HG03469 (cell line): ENCODE measurements around the gene SLC9A4.

Source experiments
- ATAC-seq: cut with Tn5 transposase; IDR thresholded peaks from one replicate; pipeline ENCODE4 v1.9.1; 2021; ENCODE audit warnings: mild to moderate bottlenecking, moderate library complexity, moderate number of reproducible peaks; ENCODE audit not compliant: unreplicated experiment

SLC9A4 gene

DNA sequence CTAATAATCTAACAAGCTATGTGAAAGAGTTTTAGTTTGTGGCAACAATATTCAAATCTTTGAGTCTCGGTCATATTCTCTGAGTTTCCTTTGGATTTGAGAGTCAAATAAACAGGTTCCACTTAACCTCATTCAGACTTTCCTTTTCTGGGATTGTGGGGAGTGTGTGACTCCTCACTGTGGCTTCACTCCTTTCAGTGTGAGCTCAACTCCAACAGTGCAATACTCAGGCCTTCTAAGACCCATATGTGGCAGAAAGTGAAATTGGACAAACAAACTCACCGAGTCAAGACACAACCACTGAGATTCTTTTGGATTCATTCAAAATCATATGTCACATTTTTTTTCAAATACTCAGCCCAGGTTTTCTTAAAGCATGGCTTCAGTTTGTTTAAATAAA lies 25.4 kb downstream of the SLC9A4 start:
- ATAC-seq: no peak

DNA sequence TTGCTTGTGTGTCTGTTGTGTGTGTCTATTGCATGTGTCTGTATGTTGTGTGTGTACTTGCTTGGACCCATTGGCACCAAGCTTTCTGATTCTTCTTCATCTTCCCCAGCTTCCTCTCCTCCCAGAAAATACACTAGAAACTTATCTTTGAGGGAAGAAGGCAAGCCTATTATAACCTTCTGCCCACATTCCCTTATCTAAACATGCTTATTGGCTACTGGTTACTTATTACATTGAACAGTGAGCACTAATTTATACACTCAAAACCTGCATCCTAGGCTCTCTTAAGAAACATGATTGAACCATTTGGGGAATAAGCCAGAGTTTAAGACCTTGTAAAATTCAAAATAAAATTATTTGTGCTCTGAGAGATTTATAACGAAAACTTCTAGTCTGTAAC lies 26.5 kb downstream of the SLC9A4 start:
- no peak for ATAC-seq

DNA sequence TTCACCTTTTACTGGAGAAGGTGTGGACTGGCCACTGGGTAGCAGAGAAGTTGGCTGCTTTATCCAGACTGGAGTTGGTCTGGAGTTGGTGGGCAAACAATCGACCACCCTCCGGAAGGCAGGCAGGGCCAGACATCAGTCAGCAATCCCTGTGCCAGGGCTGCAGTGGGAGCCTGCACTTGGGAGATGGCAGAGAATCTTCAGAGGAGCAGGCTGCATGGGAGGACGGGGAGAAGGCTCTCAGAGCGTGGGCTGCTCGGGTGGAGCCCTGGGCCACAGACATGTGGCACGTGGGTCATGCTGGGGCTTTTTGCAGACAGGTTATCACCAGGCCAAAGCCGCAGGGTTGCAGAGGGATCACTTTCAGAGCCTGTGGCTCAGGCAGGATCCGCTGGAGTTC lies 29.6 kb downstream of the SLC9A4 start:
- no peak for ATAC-seq

DNA sequence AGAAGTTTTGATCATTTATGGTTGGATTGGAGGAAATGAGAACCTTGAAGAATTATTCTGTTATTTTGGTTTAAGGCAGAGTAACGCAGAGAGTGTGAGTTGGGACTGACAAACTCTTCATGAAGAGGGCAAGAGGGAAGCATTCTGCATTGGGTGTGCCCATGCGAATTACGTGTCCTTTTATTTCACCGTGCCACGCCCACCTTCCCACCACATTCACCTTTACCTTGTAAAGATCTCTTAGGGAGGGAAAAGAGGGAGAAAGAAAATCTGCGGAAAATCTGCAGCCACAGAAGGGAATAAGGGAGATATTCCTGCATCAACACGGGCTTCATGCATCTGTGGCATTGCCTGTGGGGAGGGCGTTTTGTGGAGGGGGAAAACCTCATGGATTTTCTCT lies 31.8 kb downstream of the SLC9A4 start:
- ATAC-seq: no peak

DNA sequence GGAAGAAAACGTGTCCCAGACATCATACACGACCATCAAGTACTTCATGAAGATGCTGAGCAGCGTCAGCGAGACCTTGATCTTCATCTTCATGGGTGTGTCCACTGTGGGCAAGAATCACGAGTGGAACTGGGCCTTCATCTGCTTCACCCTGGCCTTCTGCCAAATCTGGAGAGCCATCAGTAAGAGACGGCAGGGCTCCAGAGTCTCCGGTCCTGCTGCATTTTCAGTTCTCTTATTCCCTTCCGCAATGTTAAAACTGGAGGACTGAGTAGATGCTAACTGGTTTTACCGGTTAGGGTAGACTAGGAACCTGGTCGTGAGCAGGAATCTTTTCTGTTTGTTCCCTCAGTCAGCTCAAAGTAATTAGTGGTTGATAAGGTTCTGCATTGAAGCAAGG lies 32.3 kb downstream of the SLC9A4 start:
- ATAC-seq: no peak

DNA sequence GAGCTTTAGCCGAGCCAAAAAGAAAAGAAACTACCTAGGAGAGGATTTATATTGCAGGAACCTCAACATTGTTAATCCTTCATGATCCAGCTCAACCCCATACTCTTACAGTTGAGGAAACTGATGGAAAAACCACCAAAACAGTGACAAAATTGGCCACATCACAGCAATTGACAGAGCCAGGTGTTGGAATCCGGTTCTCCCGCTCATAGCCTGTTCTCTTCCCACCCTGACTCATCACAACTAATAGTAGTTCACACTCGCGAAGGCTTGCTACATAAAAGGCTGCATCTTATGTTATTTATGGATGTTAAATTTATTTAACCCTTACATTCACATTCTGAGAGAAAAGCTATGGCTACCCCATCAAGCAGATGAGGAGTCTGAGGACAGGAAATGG lies 33.7 kb downstream of the SLC9A4 start:
- no peak for ATAC-seq

DNA sequence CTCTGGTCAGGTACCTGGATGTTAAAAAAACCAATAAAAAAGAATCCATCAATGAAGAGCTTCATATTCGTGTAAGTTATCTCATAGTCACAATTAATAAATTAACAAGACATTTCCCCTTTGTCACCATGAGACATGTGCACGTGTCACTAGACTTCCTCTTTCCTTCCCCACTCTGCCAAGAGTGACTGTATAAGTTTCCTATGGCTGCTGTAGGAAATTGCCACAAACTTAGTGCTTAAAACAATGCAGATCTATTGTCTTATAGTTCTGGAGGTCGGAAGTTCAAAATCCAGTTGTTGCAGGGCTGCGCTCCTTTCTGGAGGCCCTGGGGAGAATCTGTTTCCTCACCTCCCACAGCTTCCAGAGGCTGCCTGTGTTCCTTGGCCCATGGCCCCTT lies 35.8 kb downstream of the SLC9A4 start:
- ATAC-seq: no peak

DNA sequence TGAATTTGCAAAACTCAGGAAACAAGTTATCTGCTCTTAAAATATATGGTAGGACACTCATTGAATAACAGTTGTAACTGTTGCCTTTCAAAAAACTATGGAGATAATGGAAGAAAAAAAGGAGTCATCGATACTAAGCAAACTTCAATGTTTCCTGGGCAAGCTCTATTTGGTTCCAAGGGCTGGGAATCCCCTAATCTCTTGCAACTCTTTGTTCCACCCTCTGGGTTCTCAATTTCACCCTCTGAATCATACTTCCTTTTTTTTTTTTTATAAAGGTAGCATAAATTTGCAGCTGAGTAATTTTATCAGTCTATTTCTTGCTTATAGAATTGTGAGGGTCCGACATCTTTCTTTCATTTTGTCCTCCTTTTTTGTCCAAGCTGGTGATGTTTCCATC lies 36.7 kb downstream of the SLC9A4 start:
- ATAC-seq: no peak

GRCh38 chr2:102510791-102511575 lies 38.0 kb downstream of the SLC9A4 start:
- no peak for ATAC-seq

GRCh38 chr2:102512161-102512560 lies 39.1 kb downstream of the SLC9A4 start:
- ATAC-seq: no peak

GRCh38 chr2:102513355-102513939 lies 40.4 kb downstream of the SLC9A4 start:
- no peak for ATAC-seq

DNA sequence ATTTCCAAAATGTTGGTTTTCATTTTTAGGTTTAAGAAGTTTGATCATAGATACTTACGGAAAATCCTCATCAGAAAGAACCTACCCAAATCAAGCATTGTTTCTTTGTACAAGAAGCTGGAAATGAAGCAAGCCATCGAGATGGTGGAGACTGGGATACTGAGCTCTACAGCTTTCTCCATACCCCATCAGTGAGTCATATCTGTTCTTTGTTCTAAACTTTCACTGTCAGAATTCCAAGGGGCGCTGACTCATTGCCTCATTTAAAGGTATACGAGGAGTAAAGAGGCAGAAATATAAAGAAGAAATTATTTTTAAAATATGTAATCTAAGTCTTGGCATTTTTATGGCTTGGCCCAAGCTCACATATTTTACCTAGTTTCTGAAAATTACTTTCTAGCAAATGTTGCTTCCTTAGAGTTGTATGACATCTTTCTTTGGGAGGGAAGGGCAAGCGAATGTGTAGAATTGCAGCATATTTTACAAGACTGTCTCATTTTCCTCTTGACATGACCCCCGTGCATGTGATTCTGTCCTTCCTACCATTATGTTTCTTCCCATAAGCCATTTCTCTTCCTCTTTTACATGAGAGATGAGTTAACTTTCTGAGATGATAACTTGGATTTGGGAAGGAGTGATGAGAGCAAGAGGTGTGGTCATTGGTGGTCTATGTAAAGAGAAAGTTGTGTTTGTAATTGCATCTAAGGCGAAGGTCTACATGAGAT lies 41.2 kb downstream of the SLC9A4 start:
- ATAC-seq: no peak

DNA sequence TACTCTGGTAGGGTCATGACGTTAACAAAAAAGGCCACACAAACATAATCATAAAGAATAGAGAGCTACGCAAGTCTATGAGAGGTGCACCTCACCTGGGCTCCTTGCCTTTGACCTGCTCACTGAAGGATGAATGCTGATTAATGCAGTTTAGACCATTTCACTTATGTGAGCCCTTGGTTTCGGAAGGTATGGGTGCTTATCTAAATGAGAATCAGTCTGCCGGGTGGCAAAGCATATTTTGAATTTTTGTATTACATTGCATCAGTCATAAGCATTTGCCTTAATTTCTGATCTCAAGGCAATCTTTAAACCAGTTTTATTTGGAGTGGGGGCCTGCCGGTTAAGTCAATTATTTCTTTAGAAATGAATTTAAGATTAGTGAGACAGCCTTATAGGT lies 42.8 kb downstream of the SLC9A4 start:
- ATAC-seq: no peak

- ATAC-seq: no peak
These were observed 45.1 kb downstream of the SLC9A4 start for GRCh38 chr2:102518170-102518569.

- no peak for ATAC-seq
These were observed 47.0 kb downstream of the SLC9A4 start for GRCh38 chr2:102520009-102520408.

DNA sequence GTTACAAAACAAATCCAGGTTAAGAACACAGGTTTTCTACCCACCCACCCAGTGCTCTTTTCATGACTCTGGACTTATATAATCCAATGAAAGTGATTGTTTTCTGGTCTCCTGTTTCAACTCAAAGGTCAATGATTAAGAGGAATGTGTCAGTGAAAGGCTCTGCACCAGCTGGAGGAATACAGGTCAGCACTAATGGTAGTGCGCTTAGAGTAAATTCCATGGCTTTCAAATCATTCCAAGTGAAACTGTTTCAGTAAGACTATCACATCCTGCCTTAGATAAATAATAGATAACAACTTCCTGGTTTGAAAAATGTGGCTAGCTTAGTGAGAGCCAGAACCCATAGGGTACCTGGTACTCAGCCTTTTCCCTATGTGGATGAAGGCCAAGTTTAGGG lies 47.8 kb downstream of the SLC9A4 start:
- ATAC-seq: no peak

GRCh38 chr2:102522162-102522561 lies 49.1 kb downstream of the SLC9A4 start:
- no peak for ATAC-seq

- no peak for ATAC-seq
These were observed 49.9 kb downstream of the SLC9A4 start for GRCh38 chr2:102522890-102523289.

DNA sequence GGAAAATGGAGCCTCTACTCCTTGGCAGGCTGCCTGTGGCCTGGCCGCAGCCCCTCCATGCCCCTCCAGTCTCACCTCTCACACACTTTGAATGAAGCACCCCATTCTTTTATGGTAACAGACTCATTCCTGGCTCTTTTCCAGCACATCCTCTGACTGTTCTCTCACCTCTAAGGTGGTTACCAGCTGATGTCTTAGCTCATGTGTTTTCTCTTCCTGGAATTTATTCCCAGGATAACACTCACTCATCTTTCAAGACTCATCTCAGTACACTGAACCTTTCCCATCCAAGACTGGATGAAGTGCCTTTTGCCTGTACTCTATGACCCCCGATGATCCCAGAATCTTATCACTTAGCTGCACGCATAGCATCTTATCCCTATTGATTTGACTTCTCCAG lies 50.6 kb downstream of the SLC9A4 start:
- ATAC-seq: no peak

DNA sequence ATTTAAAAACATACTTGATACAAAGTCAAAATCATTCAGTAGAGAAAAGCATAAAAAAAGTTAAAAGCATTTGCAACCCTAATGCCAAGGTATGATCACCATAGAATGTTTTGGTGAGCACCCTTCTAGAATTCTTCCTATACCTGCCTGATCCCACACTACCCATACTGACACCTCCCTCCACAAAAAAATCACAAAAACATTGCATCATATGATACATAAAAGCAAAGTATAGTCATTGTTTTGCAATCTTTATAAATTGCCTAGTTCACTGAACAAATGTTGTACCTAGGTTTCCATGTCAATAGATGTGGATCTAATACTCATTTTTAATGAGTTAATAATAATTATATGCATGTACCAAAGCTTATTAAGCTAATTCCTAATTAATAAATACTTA lies 54.1 kb downstream of the SLC9A4 start:
- no peak for ATAC-seq

DNA sequence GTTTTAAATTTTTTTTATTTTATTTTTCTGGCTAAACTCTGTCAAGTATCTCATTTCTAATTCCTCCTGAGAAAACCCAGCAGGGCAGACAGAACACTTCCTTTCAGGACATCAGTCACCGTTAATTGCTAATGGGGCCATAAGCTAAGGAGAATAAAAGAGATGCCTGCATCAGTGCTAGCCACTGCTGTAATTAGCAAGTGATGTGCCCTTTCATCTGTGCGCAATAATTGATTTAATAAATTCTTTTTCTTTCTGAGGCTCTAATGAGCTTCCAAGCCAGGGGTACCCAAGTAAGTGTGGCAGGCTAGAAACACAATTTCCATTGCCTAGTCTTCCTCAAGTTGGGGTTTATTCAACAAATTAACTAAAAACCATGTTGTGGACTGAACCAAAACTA lies 65.5 kb downstream of the SLC9A4 start:
- no peak for ATAC-seq

DNA sequence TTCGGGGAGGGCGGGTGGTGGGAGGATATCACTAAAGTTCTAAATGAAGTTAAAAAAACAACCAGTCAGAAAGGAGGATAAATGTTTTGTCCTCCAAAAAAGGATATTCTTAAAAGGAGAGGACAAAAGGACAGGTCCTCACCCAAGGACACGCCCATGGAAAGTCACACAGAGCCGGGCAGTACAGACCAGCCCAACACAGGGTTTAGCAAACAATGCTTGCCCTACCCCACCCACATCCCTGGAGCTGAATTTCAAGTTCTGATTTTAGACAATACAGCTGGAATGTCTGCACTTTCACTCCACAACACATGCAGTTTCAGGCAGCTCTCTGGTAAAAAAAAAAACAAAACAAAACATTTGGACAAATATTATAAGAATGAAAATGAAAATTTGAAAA lies 67.9 kb downstream of the SLC9A4 start:
- no peak for ATAC-seq
